Measurements from ENCODE around the gene DCAF15.
"Not testable (repeated sequence)": the region's sequence is repeated elsewhere in the genome, so short reads cannot be mapped to it uniquely, and the experiment has no call there.

Gene DCAF15

GRCh38 chr19:13960863-13961784 lies 8.8 kb downstream of the DCAF15 start:
- no peak for FAIRE-seq

GRCh38 chr19:13961826-13962698 lies 9.8 kb downstream of the DCAF15 start:
- FAIRE-seq = no peak

- no peak for FAIRE-seq
These were observed 10.6 kb downstream of the DCAF15 start for GRCh38 chr19:13962699-13963602.

- FAIRE-seq = no peak
These were observed 11.3 kb downstream of the DCAF15 start for GRCh38 chr19:13963603-13964105.

- no peak for FAIRE-seq
These were observed 12.5 kb downstream of the DCAF15 start for GRCh38 chr19:13964776-13965175.

GRCh38 chr19:13965377-13965896 lies 13.1 kb downstream of the DCAF15 start:
- FAIRE-seq = no peak

- FAIRE-seq = no peak
These were observed 13.8 kb downstream of the DCAF15 start for GRCh38 chr19:13965926-13966683.

- FAIRE-seq = no peak
These were observed 14.4 kb downstream of the DCAF15 start for GRCh38 chr19:13966684-13967128.

GRCh38 chr19:13967206-13967605 lies 14.9 kb downstream of the DCAF15 start:
- not testable (repeated sequence) for FAIRE-seq

- no peak for FAIRE-seq
These were observed 16.1 kb downstream of the DCAF15 start for GRCh38 chr19:13968383-13968935.

- FAIRE-seq = no peak
These were observed 16.7 kb downstream of the DCAF15 start for GRCh38 chr19:13968999-13969398.

GRCh38 chr19:13969897-13970296 lies 17.6 kb downstream of the DCAF15 start:
- no peak for FAIRE-seq

GRCh38 chr19:13971868-13972267 lies 19.6 kb downstream of the DCAF15 start:
- FAIRE-seq = not testable (repeated sequence)

GRCh38 chr19:13972368-13973155 lies 20.3 kb downstream of the DCAF15 start:
- FAIRE-seq = no peak

GRCh38 chr19:13973479-13973878 lies 21.2 kb downstream of the DCAF15 start:
- FAIRE-seq = not testable (repeated sequence)

GRCh38 chr19:13974073-13974472 lies 21.8 kb downstream of the DCAF15 start:
- no peak for FAIRE-seq

GRCh38 chr19:13975870-13976269 lies 23.6 kb downstream of the DCAF15 start:
- FAIRE-seq = no peak

- FAIRE-seq = no peak
These were observed 24.1 kb downstream of the DCAF15 start for GRCh38 chr19:13976446-13976845.

GRCh38 chr19:13977803-13978202 lies 25.5 kb downstream of the DCAF15 start:
- no peak for FAIRE-seq
